HEK293 (cell line): Measurements from ENCODE around the gene MAST2.
A peak's percentile ranks its signal among the peaks of the same experiment; 100 is the strongest.

Source experiments
- CTCF ChIA-PET: fragments of 350-600 bp; formaldehyde crosslinking; extraction: SDS; loops from one replicate; lab custom pipeline; 2021; ENCODE audit warnings: antibody characterized with exemption; lab: Yijun Ruan, JAX
- POLR2A ChIA-PET: fragments of 300-600 bp; formaldehyde crosslinking; extraction: SDS; loops from one replicate; lab custom pipeline; 2020; ENCODE audit warnings: antibody characterized with exemption, inconsistent platforms; lab: Yijun Ruan, JAX
- H3K27ac ChIP-seq: fragments of 200-500 bp; sonication (Bioruptor generic); 2 replicates; pipeline ENCODE4 v1.5.1; 2014; ENCODE audit warnings: low read depth, low read length, control low read depth, inconsistent platforms; ENCODE audit errors: extremely low read depth
- H3K36me3 ChIP-seq, 2 experiments: fragments of 200-500 bp in 1 of 2; sonication (Bioruptor generic) in 1 of 2; 1 replicate in 1 of 2; 2 replicates in 1 of 2; pipeline ENCODE4 v1.5.1; 2014 to 2017; ENCODE audit warnings: inconsistent platforms in 2 of 2, low read length in 2 of 2; ENCODE audit not compliant: control insufficient read depth in 2 of 2, insufficient read depth in 1 of 2
- H3K4me1 ChIP-seq: fragments of 200-500 bp; sonication (Bioruptor generic); 2 replicates; pipeline ENCODE4 v1.5.1; 2014; ENCODE audit warnings: mild to moderate bottlenecking, low read length, inconsistent platforms; ENCODE audit not compliant: control insufficient read depth, insufficient read depth
- H3K4me3 ChIP-seq: 2 replicates; pipeline ENCODE4 v1.5.1; 2011; ENCODE audit warnings: low read depth, mild to moderate bottlenecking, control low read depth, low read length, moderate library complexity
- H3K9me3 ChIP-seq: fragments of 200-500 bp; sonication (Bioruptor generic); 2 replicates; pipeline ENCODE4 v1.5.1; 2014; ENCODE audit warnings: low read depth, low read length, inconsistent platforms; ENCODE audit not compliant: control insufficient read depth, insufficient read depth
- KLF8 ChIP-seq: fragments of 450-650 bp; formaldehyde crosslinking; IDR thresholded peaks from 2 replicates; pipeline ENCODE4 v1.5.1; 2016; ENCODE audit warnings: missing biosample characterization, missing genetic modification characterization
- PRDM1 ChIP-seq: fragments of 450-650 bp; formaldehyde crosslinking; IDR thresholded peaks from 2 replicates; pipeline ENCODE4; 2016; ENCODE audit warnings: missing biosample characterization, missing genetic modification characterization
- SP3 ChIP-seq: fragments of 450-650 bp; formaldehyde crosslinking; IDR thresholded peaks from 2 replicates; pipeline ENCODE4 v1.5.1; 2016; ENCODE audit warnings: missing biosample characterization, missing genetic modification characterization
- WT1 ChIP-seq: fragments of 450-650 bp; formaldehyde crosslinking; IDR thresholded peaks from 2 replicates; pipeline ENCODE4 v1.5.1; 2016; ENCODE audit warnings: missing biosample characterization, missing genetic modification characterization
- YY2 ChIP-seq: fragments of 450-650 bp; formaldehyde crosslinking; IDR thresholded peaks from 2 replicates; pipeline ENCODE4 v1.5.1; 2016; ENCODE audit warnings: missing biosample characterization, missing genetic modification characterization
- ZBTB17 ChIP-seq: fragments of 450-650 bp; formaldehyde crosslinking; IDR thresholded peaks from 2 replicates; pipeline ENCODE4 v1.5.1; 2016; ENCODE audit warnings: missing biosample characterization, missing genetic modification characterization
- ZBTB26 ChIP-seq: fragments of 450-650 bp; formaldehyde crosslinking; optimal IDR thresholded peaks from 2 replicates; pipeline ENCODE3; 2016; ENCODE audit warnings: missing biosample characterization, mild to moderate bottlenecking, missing genetic modification characterization
- ZBTB48 ChIP-seq: fragments of 450-650 bp; formaldehyde crosslinking; IDR thresholded peaks from 2 replicates; pipeline ENCODE4 v1.5.1; 2016; ENCODE audit warnings: missing biosample characterization, missing genetic modification characterization
- ZBTB6 ChIP-seq: fragments of 450-650 bp; formaldehyde crosslinking; IDR thresholded peaks from 2 replicates; pipeline ENCODE4 v1.5.1; 2017; ENCODE audit warnings: missing biosample characterization, missing genetic modification characterization
- ZBTB8A ChIP-seq: fragments of 450-650 bp; formaldehyde crosslinking; IDR thresholded peaks from 2 replicates; pipeline ENCODE4 v1.5.1; 2016; ENCODE audit warnings: missing biosample characterization, missing genetic modification characterization
- ZNF10 ChIP-seq: fragments of 450-650 bp; formaldehyde crosslinking; IDR thresholded peaks from 2 replicates; pipeline ENCODE4 v1.5.1; 2017; ENCODE audit warnings: missing biosample characterization, missing genetic modification characterization
- ZNF121 ChIP-seq: fragments of 450-650 bp; formaldehyde crosslinking; IDR thresholded peaks from 2 replicates; pipeline ENCODE4 v1.5.1; 2016; ENCODE audit warnings: missing biosample characterization, missing genetic modification characterization
- ZNF175 ChIP-seq: fragments of 450-650 bp; formaldehyde crosslinking; IDR thresholded peaks from 2 replicates; pipeline ENCODE4 v1.5.1; 2016; ENCODE audit warnings: missing biosample characterization, missing genetic modification characterization
- ZNF19 ChIP-seq: fragments of 450-650 bp; formaldehyde crosslinking; IDR thresholded peaks from 2 replicates; pipeline ENCODE4; 2016; ENCODE audit warnings: missing biosample characterization, missing genetic modification characterization, low read depth
- ZNF2 ChIP-seq: fragments of 450-650 bp; formaldehyde crosslinking; IDR thresholded peaks from 2 replicates; pipeline ENCODE4 v1.5.1; 2016; ENCODE audit warnings: missing biosample characterization, missing genetic modification characterization
- ZNF202 ChIP-seq: fragments of 450-650 bp; formaldehyde crosslinking; IDR thresholded peaks from 2 replicates; pipeline ENCODE4 v1.5.1; 2016; ENCODE audit warnings: missing biosample characterization, missing genetic modification characterization, borderline replicate concordance
- ZNF24 ChIP-seq: fragments of 450-650 bp; formaldehyde crosslinking; IDR thresholded peaks from 2 replicates; pipeline ENCODE4 v1.5.1; 2016; ENCODE audit warnings: missing biosample characterization, missing genetic modification characterization
- ZNF248 ChIP-seq: fragments of 450-650 bp; formaldehyde crosslinking; IDR thresholded peaks from 2 replicates; pipeline ENCODE4 v1.5.1; 2017; ENCODE audit warnings: missing biosample characterization, missing genetic modification characterization
- ZNF335 ChIP-seq: fragments of 450-650 bp; formaldehyde crosslinking; conservative IDR thresholded peaks from 2 replicates; pipeline ENCODE4 v1.5.1; 2016; ENCODE audit warnings: missing biosample characterization, missing genetic modification characterization
- ZNF37A ChIP-seq: fragments of 450-650 bp; IDR thresholded peaks from 2 replicates; pipeline ENCODE4 v1.5.1; 2018; ENCODE audit warnings: missing biosample characterization, missing genetic modification characterization
- ZNF394 ChIP-seq: fragments of 450-650 bp; formaldehyde crosslinking; IDR thresholded peaks from 2 replicates; pipeline ENCODE4 v1.5.1; 2016; ENCODE audit warnings: missing biosample characterization, missing genetic modification characterization, mild to moderate bottlenecking, moderate library complexity, borderline replicate concordance
- ZNF585B ChIP-seq: fragments of 450-650 bp; formaldehyde crosslinking; IDR thresholded peaks from 2 replicates; pipeline ENCODE4 v1.5.1; 2016; ENCODE audit warnings: missing biosample characterization, missing genetic modification characterization
- ZNF660 ChIP-seq: fragments of 450-650 bp; IDR thresholded peaks from 2 replicates; pipeline ENCODE4 v1.5.1; 2018; ENCODE audit warnings: missing biosample characterization, mild to moderate bottlenecking, missing genetic modification characterization
- ZNF677 ChIP-seq: fragments of 450-650 bp; IDR thresholded peaks from 2 replicates; pipeline ENCODE4 v1.5.0; 2018; ENCODE audit warnings: missing biosample characterization, mild to moderate bottlenecking, missing genetic modification characterization, moderate library complexity
- ZNF707 ChIP-seq: fragments of 450-650 bp; formaldehyde crosslinking; IDR thresholded peaks from 2 replicates; pipeline ENCODE4 v1.5.1; 2016; ENCODE audit warnings: missing biosample characterization, missing genetic modification characterization
- ZSCAN30 ChIP-seq: fragments of 450-650 bp; IDR thresholded peaks from 2 replicates; pipeline ENCODE4 v1.5.1; 2018; ENCODE audit warnings: missing biosample characterization, mild to moderate bottlenecking, missing genetic modification characterization, moderate library complexity
- ZXDB ChIP-seq: fragments of 450-650 bp; formaldehyde crosslinking; IDR thresholded peaks from 2 replicates; pipeline ENCODE4 v1.5.1; 2016; ENCODE audit warnings: missing biosample characterization, missing genetic modification characterization
- TF ChIP-seq, protein P1 (sequence below): fragments of 450-650 bp; formaldehyde crosslinking; IDR thresholded peaks from 2 replicates; pipeline ENCODE4 v1.5.1; 2016; ENCODE audit warnings: missing biosample characterization, missing genetic modification characterization
- TF ChIP-seq, protein P2 (sequence below): fragments of 450-650 bp; formaldehyde crosslinking; IDR thresholded peaks from 2 replicates; pipeline ENCODE4 v1.5.1; 2017; ENCODE audit warnings: missing biosample characterization, mild to moderate bottlenecking, missing genetic modification characterization, moderate library complexity
- TF ChIP-seq, protein P3 (sequence below): fragments of 450-650 bp; formaldehyde crosslinking; IDR thresholded peaks from 2 replicates; pipeline ENCODE4 v1.5.1; 2016; ENCODE audit warnings: missing biosample characterization, missing genetic modification characterization

Gene MAST2

DNA sequence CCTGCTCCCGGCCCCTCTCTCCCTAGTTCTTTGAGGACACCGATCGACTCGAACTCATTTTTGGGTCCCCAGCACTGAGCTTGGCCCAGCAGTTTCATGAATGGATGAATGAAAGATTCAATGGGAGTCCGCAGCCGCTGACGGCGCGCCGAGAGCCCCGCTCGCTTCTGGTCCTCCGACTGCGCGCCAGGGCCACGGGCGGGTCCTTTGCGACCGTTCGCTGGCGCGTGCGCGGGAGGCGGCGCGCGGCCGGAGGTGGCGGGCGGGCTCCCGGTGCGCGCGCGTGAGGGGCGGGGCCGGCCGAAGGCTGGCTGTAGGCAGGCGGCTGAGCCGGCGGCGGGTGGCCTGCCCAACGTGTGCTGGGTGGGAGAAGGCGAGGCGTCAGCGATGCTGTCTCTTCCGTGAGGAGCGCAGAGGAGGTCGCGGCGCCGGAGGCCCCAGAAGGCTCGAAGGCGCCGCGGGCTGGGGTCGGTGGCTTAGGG lies at the start of gene MAST2:
Gene MAST2 (plus strand): TSS at position 314 of the 482 bp plus-strand sequence. CDS start 284 bp downstream, outside the sequence.
- 0 out of 2 replicates have a peak, but pooled peaks have one; percentile 16 for TF ChIP-seq ZNF24 (tag by site-specific recombination)
- TF ChIP-seq SP3 = peak; percentile 1; the same call in 1 of the 2 replicates
- no peak for TF ChIP-seq ZNF707 (tag by site-specific recombination)
- TF ChIP-seq ZNF175 = no peak
- no peak for TF ChIP-seq ZNF202 (tag by site-specific recombination)
- 0 out of 2 replicates have a peak, but pooled peaks have one; percentile 11 for TF ChIP-seq ZNF10 (tag by site-specific recombination)
- no peak for TF ChIP-seq ZNF121
- 0 out of 2 replicates have a peak, but pooled peaks have one; percentile 22 for TF ChIP-seq ZNF335 (tag by site-specific recombination)
- TF ChIP-seq ZNF248 = no peak
- TF ChIP-seq, protein P1, sequence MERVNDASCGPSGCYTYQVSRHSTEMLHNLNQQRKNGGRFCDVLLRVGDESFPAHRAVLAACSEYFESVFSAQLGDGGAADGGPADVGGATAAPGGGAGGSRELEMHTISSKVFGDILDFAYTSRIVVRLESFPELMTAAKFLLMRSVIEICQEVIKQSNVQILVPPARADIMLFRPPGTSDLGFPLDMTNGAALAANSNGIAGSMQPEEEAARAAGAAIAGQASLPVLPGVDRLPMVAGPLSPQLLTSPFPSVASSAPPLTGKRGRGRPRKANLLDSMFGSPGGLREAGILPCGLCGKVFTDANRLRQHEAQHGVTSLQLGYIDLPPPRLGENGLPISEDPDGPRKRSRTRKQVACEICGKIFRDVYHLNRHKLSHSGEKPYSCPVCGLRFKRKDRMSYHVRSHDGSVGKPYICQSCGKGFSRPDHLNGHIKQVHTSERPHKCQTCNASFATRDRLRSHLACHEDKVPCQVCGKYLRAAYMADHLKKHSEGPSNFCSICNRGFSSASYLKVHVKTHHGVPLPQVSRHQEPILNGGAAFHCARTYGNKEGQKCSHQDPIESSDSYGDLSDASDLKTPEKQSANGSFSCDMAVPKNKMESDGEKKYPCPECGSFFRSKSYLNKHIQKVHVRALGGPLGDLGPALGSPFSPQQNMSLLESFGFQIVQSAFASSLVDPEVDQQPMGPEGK (tag by site-specific recombination) = peak; percentile 59; the same call in 1 of the 2 replicates
- peak; percentile 21; the same call in 1 of the 2 replicates for TF ChIP-seq ZXDB (tag by site-specific recombination)
- TF ChIP-seq, protein P2, sequence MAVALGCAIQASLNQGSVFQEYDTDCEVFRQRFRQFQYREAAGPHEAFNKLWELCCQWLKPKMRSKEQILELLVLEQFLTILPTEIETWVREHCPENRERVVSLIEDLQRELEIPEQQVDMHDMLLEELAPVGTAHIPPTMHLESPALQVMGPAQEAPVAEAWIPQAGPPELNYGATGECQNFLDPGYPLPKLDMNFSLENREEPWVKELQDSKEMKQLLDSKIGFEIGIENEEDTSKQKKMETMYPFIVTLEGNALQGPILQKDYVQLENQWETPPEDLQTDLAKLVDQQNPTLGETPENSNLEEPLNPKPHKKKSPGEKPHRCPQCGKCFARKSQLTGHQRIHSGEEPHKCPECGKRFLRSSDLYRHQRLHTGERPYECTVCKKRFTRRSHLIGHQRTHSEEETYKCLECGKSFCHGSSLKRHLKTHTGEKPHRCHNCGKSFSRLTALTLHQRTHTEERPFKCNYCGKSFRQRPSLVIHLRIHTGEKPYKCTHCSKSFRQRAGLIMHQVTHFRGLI (tag by site-specific recombination) = no peak
- 0 out of 2 replicates have a peak, but pooled peaks have one; percentile 19 for TF ChIP-seq KLF8
- TF ChIP-seq ZBTB26 (tag by site-specific recombination) = peak; percentile 67
- peak; percentile 52 for TF ChIP-seq ZBTB17 (tag by site-specific recombination)
- TF ChIP-seq ZNF19 (tag by site-specific recombination) = no peak
- TF ChIP-seq ZSCAN30 (tag by site-specific recombination) = peak; percentile 47; the same call in 1 of the 2 replicates
- H3K27ac ChIP-seq = peak within 1 kb of the TSS; percentile 7; the same call in 1 of the 2 replicates
- no peaks in the 10 kb centered on the region for H3K9me3 ChIP-seq
- H3K36me3 ChIP-seq = peaks cover 8 to 20% of the 10 kb centered on the region in 2 experiments; a peak in 2 of 3 replicates
- no peaks in the 10 kb centered on the region; the same call in 1 of the 2 replicates for H3K4me1 ChIP-seq
- CTCF ChIA-PET = interaction anchor here (0.6 to 0.7 kb wide), 2 partner anchors 129 to 205 kb away, joined by 4 read pairs; no protein-coding TSS in a partner anchor
- POLR2A ChIA-PET = interaction anchor here (1.0 to 1.6 kb wide), 4 partner anchors 52 to 282 kb away, joined by 3 read pairs; partner anchors contain the start of genes GPBP1L1 and PRDX1
- H3K4me3 ChIP-seq = peak within 1 kb of the TSS; percentile 76

DNA sequence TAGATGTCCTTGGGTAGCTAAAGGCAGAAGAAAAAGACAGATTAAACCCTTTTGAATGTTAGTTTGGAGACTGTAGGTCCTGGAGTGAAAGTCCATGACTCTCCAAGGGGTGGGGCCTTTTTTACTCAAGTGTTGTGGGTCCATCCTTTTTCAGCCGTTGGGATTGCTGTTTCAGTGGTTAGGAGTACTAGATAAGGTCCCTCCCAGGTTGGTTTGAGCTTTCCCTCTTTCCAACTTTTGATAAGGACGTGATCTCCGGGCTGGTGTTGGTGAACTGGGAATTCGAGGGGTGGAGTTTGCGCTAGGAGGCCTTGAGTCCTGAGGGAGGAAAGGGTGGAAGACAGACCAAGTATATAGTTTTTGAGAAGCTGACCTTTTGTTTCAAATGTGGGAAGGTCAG lies 47.7 kb upstream of the MAST2 start:
- Histone ChIP-seq H3K4me1 (no peaks in the 10 kb centered on the region), H3K27ac (no peak overlapping the region), H3K4me3 (no peak overlapping the region), H3K36me3 (no peaks in the 10 kb centered on the region), H3K9me3 (no peaks in the 10 kb centered on the region)
- CTCF ChIA-PET = no interaction called here
- POLR2A ChIA-PET = no interaction called here
- TF ChIP-seq ZNF585B (tag by site-specific recombination) (no peak), WT1 (tag by site-specific recombination) (no peak), ZBTB8A (tag by site-specific recombination) (no peak), PRDM1 (tag by site-specific recombination) (no peak), YY2 (tag by site-specific recombination) (no peak), ZBTB48 (no peak), ZBTB6 (tag by site-specific recombination) (no peak), ZNF37A (tag by site-specific recombination) (no peak), ZNF2 (tag by site-specific recombination) (no peak), ZNF394 (tag by site-specific recombination) (no peak), ZNF10 (tag by site-specific recombination) (no peak), ZXDB (tag by site-specific recombination) (no peak), ZNF660 (tag by site-specific recombination) (no peak), ZNF677 (tag by site-specific recombination) (no peak)
- TF ChIP-seq, protein P3, sequence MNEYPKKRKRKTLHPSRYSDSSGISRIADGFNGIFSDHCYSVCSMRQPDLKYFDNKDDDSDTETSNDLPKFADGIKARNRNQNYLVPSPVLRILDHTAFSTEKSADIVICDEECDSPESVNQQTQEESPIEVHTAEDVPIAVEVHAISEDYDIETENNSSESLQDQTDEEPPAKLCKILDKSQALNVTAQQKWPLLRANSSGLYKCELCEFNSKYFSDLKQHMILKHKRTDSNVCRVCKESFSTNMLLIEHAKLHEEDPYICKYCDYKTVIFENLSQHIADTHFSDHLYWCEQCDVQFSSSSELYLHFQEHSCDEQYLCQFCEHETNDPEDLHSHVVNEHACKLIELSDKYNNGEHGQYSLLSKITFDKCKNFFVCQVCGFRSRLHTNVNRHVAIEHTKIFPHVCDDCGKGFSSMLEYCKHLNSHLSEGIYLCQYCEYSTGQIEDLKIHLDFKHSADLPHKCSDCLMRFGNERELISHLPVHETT = no peak
